ENCODE measurements around the gene ITIH3. TPM values are rescaled to one million over a fixed set of nuclear protein-coding genes. Genes with fewer than 3 reads are reported as not detected.

The ITIH3 gene
- total RNA-seq, 1 experiment from 2014 or later = 0.37 TPM

- no peak for TF ChIP-seq ZNF281 (CRISPR knock-in tag; IDR thresholded peaks at IDR 0.05)
- no peak for TF ChIP-seq NFYB (CRISPR knock-in tag; conservative IDR thresholded peaks at IDR 0.05; ENCODE audit: low read depth)
- no peak for TF ChIP-seq NFATC4 (CRISPR knock-in tag; IDR thresholded peaks at IDR 0.05)
- no peak for TF ChIP-seq ELF4 (CRISPR knock-in tag; IDR thresholded peaks at IDR 0.05; ENCODE audit: low read depth)
- no peak for TF ChIP-seq ZNF232 (CRISPR knock-in tag; IDR thresholded peaks at IDR 0.05)
- TF ChIP-seq RORB (CRISPR knock-in tag; IDR thresholded peaks at IDR 0.05) = no peak
- TF ChIP-seq ZNF512 (CRISPR knock-in tag; IDR thresholded peaks at IDR 0.05; ENCODE audit: borderline replicate concordance) = no peak
These were observed 15.4 kb upstream of the ITIH3 start (continued) for GRCh38 chr3:52779011-52779836.

GRCh38 chr3:52779837-52780585, 14.6 kb upstream of the ITIH3 start:
- ChIA-PET POLR2A (interaction anchor here (0.8 kb wide), 1 partner anchor 9 kb away, joined by 3 read pairs; the partner anchor contains the start of gene NEK4), CTCF (interaction anchor here (1.5 to 3.7 kb wide), 2 partner anchors 13 to 19 kb away, joined by 5 to 23 read pairs; no protein-coding TSS in a partner anchor)
- H3K9me3 Mint-ChIP-seq = no peaks in the 10 kb centered on the region
- H3K27ac Mint-ChIP-seq = no peak overlapping the region
- no peaks in the 10 kb centered on the region for H3K27me3 Mint-ChIP-seq (ENCODE audit: low read depth)
- TF ChIP-seq HMGXB4 (CRISPR knock-in tag; IDR thresholded peaks at IDR 0.05) = no peak
- TF ChIP-seq ATF2 (CRISPR knock-in tag; IDR thresholded peaks at IDR 0.05; ENCODE audit: borderline replicate concordance, low read depth) = no peak
- no peak for TF ChIP-seq CBFB (CRISPR knock-in tag; IDR thresholded peaks at IDR 0.05; ENCODE audit: low read depth)
- no peak for TF ChIP-seq ZBTB43 (CRISPR knock-in tag; IDR thresholded peaks at IDR 0.05)
- no peak for TF ChIP-seq TP53 (CRISPR knock-in tag; IDR thresholded peaks at IDR 0.05)
- no peak for TF ChIP-seq ZNF396 (CRISPR knock-in tag; IDR thresholded peaks at IDR 0.05; ENCODE audit: borderline replicate concordance)
- TF ChIP-seq OVOL2 (CRISPR knock-in tag; IDR thresholded peaks at IDR 0.05; ENCODE audit: borderline replicate concordance) = no peak
- no peak for TF ChIP-seq ZNF317 (CRISPR knock-in tag; IDR thresholded peaks at IDR 0.05; ENCODE audit: borderline replicate concordance, low read depth)
- TF ChIP-seq MYBL2 (CRISPR knock-in tag; IDR thresholded peaks at IDR 0.05) = no peak
- TF ChIP-seq SP1 (CRISPR knock-in tag; conservative IDR thresholded peaks at IDR 0.05) = no peak
- TF ChIP-seq E2F5 (CRISPR knock-in tag; IDR thresholded peaks at IDR 0.05) = no peak
- TF ChIP-seq FOXK1 (CRISPR knock-in tag; IDR thresholded peaks at IDR 0.05) = no peak
- no peak for TF ChIP-seq PRRX2 (CRISPR knock-in tag; IDR thresholded peaks at IDR 0.05)
- no peak for TF ChIP-seq ZNF671 (CRISPR knock-in tag; IDR thresholded peaks at IDR 0.05)
- no peaks in the 10 kb centered on the region for H3K36me3 Mint-ChIP-seq
- H3K4me3 Mint-ChIP-seq = no peak overlapping the region
- peak; percentile 1 for DNase-seq (ENCODE audit: low spot score)
- peaks cover 13% of the 10 kb centered on the region for H3K4me1 Mint-ChIP-seq
- ATAC-seq = no peak

Measured in WTC11 (cell line).